PC-9 (cell line): ENCODE measurements around the gene RFTN2.

ENCODE experiments used
- EZH2 ChIP-seq: fragments of 200-600 bp; sonication (generic); IDR thresholded peaks from 2 replicates; pipeline ENCODE4 v1.8.0; 2017; ENCODE audit warnings: antibody characterized with exemption, low read depth
- TF ChIP-seq, protein P1 (sequence below): fragments of 200-600 bp; sonication (generic); conservative IDR thresholded peaks from 2 replicates; pipeline ENCODE4 v1.6.1; 2017; ENCODE audit warnings: mixed run types, antibody characterized with exemption, mild to moderate bottlenecking, moderate library complexity

DNA sequence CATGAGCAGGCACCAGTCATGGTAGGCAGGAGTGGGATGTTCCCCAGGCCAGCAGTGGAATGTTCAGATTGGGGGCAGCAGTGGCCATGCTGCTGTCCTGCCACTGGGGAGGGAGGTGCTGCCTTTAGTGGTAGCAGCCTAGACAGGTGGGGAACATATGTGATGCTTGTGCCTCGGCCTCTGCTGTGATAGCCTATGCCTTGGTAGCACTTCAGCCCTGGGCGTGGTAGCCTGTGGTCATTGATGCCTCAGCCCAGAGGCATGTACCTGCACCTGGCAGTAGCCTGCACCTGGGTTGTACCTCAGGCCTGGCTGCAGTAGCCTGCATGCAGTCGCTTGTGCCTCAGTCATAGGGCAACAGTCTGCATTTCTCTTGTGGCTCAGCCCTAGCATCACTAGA is 7.1 kb downstream of the RFTN2 start:
- TF ChIP-seq EZH2, result no peak
- TF ChIP-seq, protein P1, sequence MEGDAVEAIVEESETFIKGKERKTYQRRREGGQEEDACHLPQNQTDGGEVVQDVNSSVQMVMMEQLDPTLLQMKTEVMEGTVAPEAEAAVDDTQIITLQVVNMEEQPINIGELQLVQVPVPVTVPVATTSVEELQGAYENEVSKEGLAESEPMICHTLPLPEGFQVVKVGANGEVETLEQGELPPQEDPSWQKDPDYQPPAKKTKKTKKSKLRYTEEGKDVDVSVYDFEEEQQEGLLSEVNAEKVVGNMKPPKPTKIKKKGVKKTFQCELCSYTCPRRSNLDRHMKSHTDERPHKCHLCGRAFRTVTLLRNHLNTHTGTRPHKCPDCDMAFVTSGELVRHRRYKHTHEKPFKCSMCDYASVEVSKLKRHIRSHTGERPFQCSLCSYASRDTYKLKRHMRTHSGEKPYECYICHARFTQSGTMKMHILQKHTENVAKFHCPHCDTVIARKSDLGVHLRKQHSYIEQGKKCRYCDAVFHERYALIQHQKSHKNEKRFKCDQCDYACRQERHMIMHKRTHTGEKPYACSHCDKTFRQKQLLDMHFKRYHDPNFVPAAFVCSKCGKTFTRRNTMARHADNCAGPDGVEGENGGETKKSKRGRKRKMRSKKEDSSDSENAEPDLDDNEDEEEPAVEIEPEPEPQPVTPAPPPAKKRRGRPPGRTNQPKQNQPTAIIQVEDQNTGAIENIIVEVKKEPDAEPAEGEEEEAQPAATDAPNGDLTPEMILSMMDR, result no peak
